COLO829 (cell line): ENCODE measurements around the gene USP7.
"Not testable (repeated sequence)": the region's sequence is repeated elsewhere in the genome, so short reads cannot be mapped to it uniquely, and the experiment has no call there.

Source experiments
- DNase-seq: peaks from one replicate; pipeline ENCODE4 v3.0.0; 2012; ENCODE audit warnings: low spot score

Gene USP7

GRCh38 chr16:8877894-8878522, 85.7 kb downstream of the USP7 start:
- DNase-seq, result no peak

GRCh38 chr16:8875317-8875716, 88.4 kb downstream of the USP7 start:
- DNase-seq, result not testable (repeated sequence)

- no peak for DNase-seq
These were observed 89.3 kb downstream of the USP7 start for GRCh38 chr16:8874388-8874787.

GRCh38 chr16:8873866-8874195, 89.9 kb downstream of the USP7 start:
- DNase-seq, result not testable (repeated sequence)

GRCh38 chr16:8872967-8873865, 90.5 kb downstream of the USP7 start:
- no peak for DNase-seq

- no peak for DNase-seq
These were observed 91.6 kb downstream of the USP7 start for GRCh38 chr16:8872071-8872470.

GRCh38 chr16:8869988-8870241, 93.8 kb downstream of the USP7 start:
- DNase-seq, result not testable (repeated sequence)

- no peak for DNase-seq
These were observed 94.3 kb downstream of the USP7 start for GRCh38 chr16:8869212-8869987.

GRCh38 chr16:8868416-8869211, 95.1 kb downstream of the USP7 start, which contains the start of gene CARHSP1:
Gene CARHSP1 (minus strand): TSS chr16:8869006. CDS start chr16:8859328, 9,678 bp downstream.
- DNase-seq, result peak; percentile 95

GRCh38 chr16:8867932-8868415, 95.7 kb downstream of the USP7 start:
- no peak for DNase-seq

- no peak for DNase-seq
These were observed 96.3 kb downstream of the USP7 start for GRCh38 chr16:8867216-8867931.

- no peak for DNase-seq
These were observed 96.9 kb downstream of the USP7 start for GRCh38 chr16:8866884-8867215.

- no peak for DNase-seq
These were observed 97.4 kb downstream of the USP7 start for GRCh38 chr16:8866118-8866883.

GRCh38 chr16:8865145-8865882, 98.4 kb downstream of the USP7 start:
- DNase-seq, result no peak

GRCh38 chr16:8864480-8865110, 99.1 kb downstream of the USP7 start:
- no peak for DNase-seq

GRCh38 chr16:8863594-8864424, 99.9 kb downstream of the USP7 start:
- DNase-seq, result no peak

- DNase-seq, result no peak
These were observed 101.2 kb downstream of the USP7 start for GRCh38 chr16:8862309-8863130.
